Iris pigment epithelial cell (primary cell): ENCODE results near the gene UBE2J1.
"Not testable (repeated sequence)": the region's sequence is repeated elsewhere in the genome, so short reads cannot be mapped to it uniquely, and the experiment has no call there.

Experiments
- DNase-seq: peaks from one replicate; pipeline ENCODE4 v3.0.0-alpha.2; 2011; ENCODE audit warnings: low read depth

The UBE2J1 gene

GRCh38 chr6:89352278-89353117 is at the start of gene UBE2J1:
TSS of gene UBE2J1 (minus strand) at chr6:89352722. CDS start at chr6:89352569, 153 bp downstream.
- DNase-seq, result peak; percentile 96

- no peak for DNase-seq
These were observed 48.4 kb upstream of the UBE2J1 start for GRCh38 chr6:89400912-89401399.

GRCh38 chr6:89400050-89400449 is 47.5 kb upstream of the UBE2J1 start:
- no peak for DNase-seq

- no peak for DNase-seq
These were observed 46.4 kb upstream of the UBE2J1 start for GRCh38 chr6:89398762-89399525.

- DNase-seq, result not testable (repeated sequence)
These were observed 45.4 kb upstream of the UBE2J1 start for GRCh38 chr6:89397884-89398283.

GRCh38 chr6:89393659-89394058 is 41.1 kb upstream of the UBE2J1 start:
- DNase-seq, result no peak

GRCh38 chr6:89392823-89393222 is 40.3 kb upstream of the UBE2J1 start:
- DNase-seq, result no peak

- no peak for DNase-seq
These were observed 36.3 kb upstream of the UBE2J1 start for GRCh38 chr6:89388846-89389245.

GRCh38 chr6:89387516-89388201 is 35.1 kb upstream of the UBE2J1 start:
- no peak for DNase-seq

GRCh38 chr6:89386917-89387491 is 34.5 kb upstream of the UBE2J1 start:
- no peak for DNase-seq

- no peak for DNase-seq
These were observed 33.3 kb upstream of the UBE2J1 start for GRCh38 chr6:89385846-89386245.

GRCh38 chr6:89385156-89385667 is 32.7 kb upstream of the UBE2J1 start:
- peak; percentile 42 for DNase-seq

- no peak for DNase-seq
These were observed 28.5 kb upstream of the UBE2J1 start for GRCh38 chr6:89381031-89381430.

- no peak for DNase-seq
These were observed 26.8 kb upstream of the UBE2J1 start for GRCh38 chr6:89379281-89379680.

GRCh38 chr6:89378628-89379027 is 26.1 kb upstream of the UBE2J1 start:
- DNase-seq, result no peak

- DNase-seq, result peak; percentile 41
These were observed 23.1 kb upstream of the UBE2J1 start for GRCh38 chr6:89375427-89376267.

GRCh38 chr6:89372506-89372901 is 20.0 kb upstream of the UBE2J1 start:
- no peak for DNase-seq

- peak; percentile 53 for DNase-seq
These were observed 19.5 kb upstream of the UBE2J1 start for GRCh38 chr6:89371849-89372505.

- peak; percentile 48 for DNase-seq
These were observed 16.5 kb upstream of the UBE2J1 start for GRCh38 chr6:89368999-89369398.

GRCh38 chr6:89368107-89368506 is 15.6 kb upstream of the UBE2J1 start:
- peak; percentile 53 for DNase-seq
